Prostate gland (tissue), 2 donors: ENCODE results near the gene LRRC57. TPM values are rescaled to one million over a fixed set of nuclear protein-coding genes. Genes with fewer than 3 reads are reported as not detected.

Experiments used
- DNase-seq: peaks from one replicate; pipeline ENCODE4 v3.0.0-alpha.2; 2019; ENCODE audit warnings: low spot score
- H3K27ac ChIP-seq, 2 donors: fragments of 200-600 bp; sonication (generic); 2 replicates each; pipeline ENCODE4 v1.5.1; 2017 to 2019
- H3K27me3 ChIP-seq: fragments of 200-600 bp; sonication (generic); replicated peaks from 2 replicates; pipeline ENCODE4 v1.5.1; 2019; ENCODE audit not compliant: insufficient read depth
- H3K36me3 ChIP-seq, 2 donors: fragments of 200-600 bp; sonication (generic); 1 replicate in 1 of 2; 2 replicates in 1 of 2; pipeline versions ENCODE4 v1.5.1 to v1.8.1; 2017 to 2019
- H3K4me1 ChIP-seq: fragments of 200-600 bp; sonication (generic); replicated peaks from 2 replicates; pipeline ENCODE4 v1.5.1; 2019
- H3K4me3 ChIP-seq, 2 donors: fragments of 200-600 bp; sonication (generic); 2 replicates each; pipeline ENCODE4 v1.5.1; 2017 to 2019
- H3K9me3 ChIP-seq: fragments of 200-600 bp; sonication (generic); 2 replicates; pipeline ENCODE4 v1.5.1; 2017
- CTCF ChIP-seq, 4 experiments: fragments of 200-600 bp in 2 of 4; fragments of 450-650 bp in 2 of 4; sonication (generic) in 2 of 4; IDR thresholded peaks; 1 replicate in 3 of 4; 2 replicates in 1 of 4; pipeline ENCODE4 v1.5.1; 2016 to 2019; ENCODE audit warnings: antibody characterized with exemption in 4 of 4, mild to moderate bottlenecking in 2 of 4, moderate library complexity in 2 of 4
- POLR2A ChIP-seq: fragments of 450-650 bp; IDR thresholded peaks from one replicate; pipeline ENCODE4 v1.6.1; 2016; ENCODE audit warnings: antibody characterized with exemption, mild to moderate bottlenecking
- POLR2AphosphoS5 ChIP-seq: sonication (generic); formaldehyde crosslinking; IDR thresholded peaks from one replicate; pipeline ENCODE4 v1.6.1; 2017; ENCODE audit warnings: antibody characterized with exemption
- WGBS: methylation state at CpG from one replicate; pipeline ENCODE4 v1.1.5; 2018; 5-methylcytosine and 5-hydroxymethylcytosine counted together
- intact Hi-C: fragments of 100-400 bp; cut with DNase I; formaldehyde crosslinking; loops from one replicate; pipeline ENCODE4 v1.14.2; 2022
- total RNA-seq, 2 donors: library from RNA; depleted of rRNA; stranded (reverse); fragments of >200 nt; gene quantifications; one replicate each; pipeline ENCODE4 v1.1.0, GENCODE V29; 2016

Gene LRRC57
- total RNA-seq, 2 donors from 2014 or later, result 9.8 to 21.8 TPM

- H3K36me3 ChIP-seq, result no peaks in the 10 kb centered on the region
- H3K9me3 ChIP-seq, result no peaks in the 10 kb centered on the region
- H3K4me1 ChIP-seq, result no peaks in the 10 kb centered on the region
- TF ChIP-seq CTCF (IDR thresholded peaks at IDR 0.05) (no peak), POLR2A (no peak), POLR2AphosphoS5 (no peak)
- intact Hi-C loops, result no loop called here
- no peak overlapping the region for H3K27ac ChIP-seq
- no peaks in the 10 kb centered on the region for H3K27me3 ChIP-seq
- 58% methylated on average over 4 of the region's 4 CpGs for WGBS
- no peak overlapping the region for H3K4me3 ChIP-seq
- DNase-seq, result no peak
These were observed 46.1 kb downstream of the LRRC57 start for GRCh38 chr15:42502477-42502876.

- Histone ChIP-seq H3K4me1 (no peaks in the 10 kb centered on the region), H3K9me3 (no peaks in the 10 kb centered on the region), H3K36me3 (no peaks in the 10 kb centered on the region), H3K27me3 (no peaks in the 10 kb centered on the region), H3K4me3 (no peak overlapping the region), H3K27ac (peak overlapping the region; percentile 40 to 41)
- 85% methylated on average over 12 of the region's 12 CpGs for whole genome bisulfite sequencing
- intact Hi-C loops, result no loop called here
- TF ChIP-seq POLR2A, result no peak
- TF ChIP-seq CTCF (IDR thresholded peaks at IDR 0.05), result no peak
- TF ChIP-seq POLR2AphosphoS5, result no peak
- DNase-seq, result no peak
These were observed 48.6 kb downstream of the LRRC57 start for GRCh38 chr15:42499858-42500609.

- DNase-seq, result no peak
- peaks cover 2% of the 10 kb centered on the region for H3K4me1 ChIP-seq
- H3K27ac ChIP-seq, result no peak overlapping the region
- no peaks in the 10 kb centered on the region for H3K9me3 ChIP-seq
- no peaks in the 10 kb centered on the region for H3K27me3 ChIP-seq
- H3K4me3 ChIP-seq, result no peak overlapping the region
- WGBS, result 64% methylated on average over 6 of the region's 6 CpGs
- no peaks in the 10 kb centered on the region for H3K36me3 ChIP-seq
- intact Hi-C loops, result no loop called here
- no peak for TF ChIP-seq CTCF (IDR thresholded peaks at IDR 0.05)
- no peak for TF ChIP-seq POLR2A
- TF ChIP-seq POLR2AphosphoS5, result no peak
These were observed 50.2 kb downstream of the LRRC57 start for GRCh38 chr15:42498212-42499068.

- Histone ChIP-seq H3K27me3 (no peaks in the 10 kb centered on the region), H3K36me3 (no peaks in the 10 kb centered on the region), H3K4me3 (peak within 1 kb of the TSS; percentile 62 to 82), H3K27ac (peak within 1 kb of the TSS; percentile 93 to 94), H3K4me1 (peaks cover 2% of the 10 kb centered on the region), H3K9me3 (no peaks in the 10 kb centered on the region)
- peak; percentile 96 for DNase-seq
- peak in 1 of 4 experiments; percentile 22 for TF ChIP-seq CTCF (IDR thresholded peaks at IDR 0.05)
- peak; percentile 98 for TF ChIP-seq POLR2A
- TF ChIP-seq POLR2AphosphoS5, result peak; percentile 97
- intact Hi-C loops, result loop anchor here (2.0 kb wide), 1 partner anchor 53 kb away; the partner anchor contains the start of genes HAUS2 and LRRC57
- WGBS, result under 1% methylated on average over 35 of the region's 43 CpGs
These were observed 53.0 kb downstream of the LRRC57 start, which contains the start of gene SNAP23 for GRCh38 chr15:42495361-42496212. TSS of gene SNAP23 (plus strand) at chr15:42495634. CDS start at chr15:42511847, 16,213 bp downstream.
